Measurements from ENCODE around the gene POLRMT.

DNA sequence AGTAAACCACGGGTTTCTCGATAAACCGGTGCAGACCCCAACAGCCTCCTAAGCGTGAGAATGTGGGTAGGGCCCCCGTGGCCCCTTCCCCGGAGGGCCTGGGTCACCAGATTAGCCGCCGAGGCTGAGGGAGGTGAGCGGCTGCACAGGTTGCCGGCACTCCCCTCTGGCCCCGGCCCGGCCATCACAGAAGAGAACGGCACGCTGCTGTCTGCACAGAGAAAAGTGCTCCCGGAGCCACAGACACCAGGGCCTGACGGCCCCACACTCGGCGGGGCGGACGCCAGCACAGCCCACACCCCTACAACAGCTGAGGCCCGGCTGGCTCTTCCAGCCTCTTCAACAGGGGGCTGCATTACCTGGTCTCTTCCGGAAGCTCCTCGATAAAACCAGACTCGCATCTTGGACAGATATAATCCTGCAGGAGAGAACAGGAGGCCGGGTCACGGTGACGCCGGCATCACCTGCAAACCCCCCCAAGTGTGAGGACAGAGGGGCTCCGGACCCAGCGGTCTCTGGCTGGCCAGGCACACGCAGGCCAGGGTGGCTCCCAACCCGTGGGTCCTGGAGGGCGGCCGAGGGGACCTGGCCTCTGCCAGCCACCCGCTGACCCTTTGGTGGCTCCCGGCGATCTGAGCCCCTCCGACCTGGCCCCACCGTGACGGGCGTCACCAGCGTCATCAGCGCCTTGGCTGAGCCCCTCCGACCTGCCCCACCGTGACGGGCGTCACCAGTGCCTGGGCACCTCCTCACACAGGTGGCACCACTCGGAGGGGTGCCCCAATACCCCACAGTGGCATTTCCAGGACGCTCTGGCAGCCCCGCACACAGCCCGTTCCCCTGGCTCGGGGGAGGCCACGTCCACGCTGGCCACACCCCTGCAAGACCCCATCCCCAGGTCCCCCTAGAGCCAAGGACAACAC lies 19.4 kb upstream of the POLRMT start:
- TF ChIP-seq, protein P1, sequence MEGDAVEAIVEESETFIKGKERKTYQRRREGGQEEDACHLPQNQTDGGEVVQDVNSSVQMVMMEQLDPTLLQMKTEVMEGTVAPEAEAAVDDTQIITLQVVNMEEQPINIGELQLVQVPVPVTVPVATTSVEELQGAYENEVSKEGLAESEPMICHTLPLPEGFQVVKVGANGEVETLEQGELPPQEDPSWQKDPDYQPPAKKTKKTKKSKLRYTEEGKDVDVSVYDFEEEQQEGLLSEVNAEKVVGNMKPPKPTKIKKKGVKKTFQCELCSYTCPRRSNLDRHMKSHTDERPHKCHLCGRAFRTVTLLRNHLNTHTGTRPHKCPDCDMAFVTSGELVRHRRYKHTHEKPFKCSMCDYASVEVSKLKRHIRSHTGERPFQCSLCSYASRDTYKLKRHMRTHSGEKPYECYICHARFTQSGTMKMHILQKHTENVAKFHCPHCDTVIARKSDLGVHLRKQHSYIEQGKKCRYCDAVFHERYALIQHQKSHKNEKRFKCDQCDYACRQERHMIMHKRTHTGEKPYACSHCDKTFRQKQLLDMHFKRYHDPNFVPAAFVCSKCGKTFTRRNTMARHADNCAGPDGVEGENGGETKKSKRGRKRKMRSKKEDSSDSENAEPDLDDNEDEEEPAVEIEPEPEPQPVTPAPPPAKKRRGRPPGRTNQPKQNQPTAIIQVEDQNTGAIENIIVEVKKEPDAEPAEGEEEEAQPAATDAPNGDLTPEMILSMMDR (conservative IDR thresholded peaks at IDR 0.05; ENCODE audit: low read depth, low read length): no peak
- TF ChIP-seq EZH2 (IDR thresholded peaks at IDR 0.05; ENCODE audit: borderline replicate concordance, low read depth, low read length, poor library complexity, severe bottlenecking): no peak
